Smooth muscle cell (in vitro differentiated cells): Measurements from ENCODE around the gene PLEKHF1. TPM values are rescaled to one million over a fixed set of nuclear protein-coding genes. Genes with fewer than 3 reads are reported as not detected.

Experiments
- DNase-seq: peaks from one replicate; lab custom pipeline; 2025; ENCODE audit not compliant: unreplicated experiment; lab: John Stamatoyannopoulos, UW
- H2AFZ ChIP-seq: fragments of 200-600 bp; sonication (generic); 2 replicates; pipeline ENCODE4 v1.6.0; 2016; ENCODE audit warnings: antibody characterized with exemption, low read depth, mild to moderate bottlenecking
- H3F3A ChIP-seq: fragments of 200-600 bp; sonication (generic); 2 replicates; pipeline ENCODE4 v1.6.0; 2017; ENCODE audit warnings: antibody characterized with exemption, low read depth
- H3K27ac ChIP-seq: fragments of 200-600 bp; sonication (generic); 2 replicates; pipeline ENCODE4 v1.5.1; 2016; ENCODE audit warnings: low read depth, mild to moderate bottlenecking
- H3K27me3 ChIP-seq: fragments of 200-600 bp; sonication (generic); 2 replicates; pipeline ENCODE4 v1.6.1; 2016; ENCODE audit warnings: low read depth, mild to moderate bottlenecking
- H3K36me3 ChIP-seq: fragments of 200-600 bp; sonication (generic); 2 replicates; pipeline ENCODE4 v1.5.1; 2016; ENCODE audit warnings: low read depth
- H3K4me1 ChIP-seq: fragments of 200-600 bp; sonication (generic); 2 replicates; pipeline ENCODE4 v1.5.1; 2016; ENCODE audit warnings: low read depth
- H3K4me2 ChIP-seq: fragments of 200-600 bp; sonication (generic); 2 replicates; pipeline ENCODE4 v1.6.0; 2016; ENCODE audit warnings: mild to moderate bottlenecking
- H3K4me3 ChIP-seq: fragments of 200-600 bp; sonication (generic); 2 replicates; pipeline ENCODE4 v1.5.1; 2016; ENCODE audit warnings: mild to moderate bottlenecking
- H3K79me2 ChIP-seq: fragments of 200-600 bp; sonication (generic); 2 replicates; pipeline ENCODE4 v1.6.0; 2016; ENCODE audit warnings: low read depth, mild to moderate bottlenecking
- H3K9ac ChIP-seq: fragments of 200-600 bp; sonication (generic); 2 replicates; pipeline ENCODE4 v1.6.0; 2016; ENCODE audit warnings: low read depth
- H3K9me3 ChIP-seq: fragments of 200-600 bp; sonication (generic); replicated peaks from 2 replicates; pipeline ENCODE4 v1.5.1; 2016; ENCODE audit warnings: low read depth
- H4K20me1 ChIP-seq: fragments of 200-600 bp; sonication (generic); 2 replicates; pipeline ENCODE4 v1.6.0; 2016; ENCODE audit warnings: low read depth
- CTCF ChIP-seq: fragments of 200-600 bp; sonication (generic); IDR thresholded peaks from 2 replicates; pipeline ENCODE4 v1.5.1; 2017; ENCODE audit warnings: borderline replicate concordance, mild to moderate bottlenecking, antibody characterized with exemption; ENCODE audit not compliant: insufficient read depth, poor library complexity, severe bottlenecking
- WGBS: methylation state at CpG from one replicate; pipeline ENCODE4 v1.1.7; 2016; ENCODE audit warnings: low lambda C conversion rate; 5-methylcytosine and 5-hydroxymethylcytosine counted together
- polyA plus RNA-seq: library from polyadenylated mRNA; unstranded; fragments of >200 nt; fragmentation: Nextera tagmentation; extraction: Ambion mirVana; gene quantifications from 2 replicates; pipeline ENCODE4 v1.2.1, GENCODE V29; 2016
- total RNA-seq: library from RNA; depleted of rRNA; stranded (reverse); fragments of >200 nt; gene quantifications from 2 replicates; pipeline ENCODE4 v1.2.3, GENCODE V29; 2014

PLEKHF1 gene
- total and polyA plus RNA-seq, 2 experiments from 2014 or later, result 2.2 to 4.0 TPM

- TF ChIP-seq CTCF, result no peak
- no peaks in the 10 kb centered on the region for H3K4me1 ChIP-seq
- no peaks in the 10 kb centered on the region for H3K9me3 ChIP-seq
- H3K4me3 ChIP-seq, result no peak overlapping the region
- no peaks in the 10 kb centered on the region for H3K79me2 ChIP-seq
- DNase-seq, result no peak
- WGBS, result 61% methylated on average over 12 of the region's 12 CpGs
- H3K36me3 ChIP-seq, result no peaks in the 10 kb centered on the region
- no peak overlapping the region for H2AFZ ChIP-seq
- no peaks in the 10 kb centered on the region for H4K20me1 ChIP-seq
- H3K9ac ChIP-seq, result no peak overlapping the region
- no peak overlapping the region for H3K27ac ChIP-seq
- no peaks in the 10 kb centered on the region for H3F3A ChIP-seq
- no peak overlapping the region for H3K4me2 ChIP-seq
- no peaks in the 10 kb centered on the region for H3K27me3 ChIP-seq
These were observed 28.5 kb upstream of the PLEKHF1 start for GRCh38 chr19:29636553-29637360.

- no peak for TF ChIP-seq CTCF
- no peaks in the 10 kb centered on the region for H3K27me3 ChIP-seq
- no peaks in the 10 kb centered on the region for H3K4me1 ChIP-seq
- no peaks in the 10 kb centered on the region for H3K79me2 ChIP-seq
- no peaks in the 10 kb centered on the region for H4K20me1 ChIP-seq
- no peak overlapping the region for H3K9ac ChIP-seq
- no peaks in the 10 kb centered on the region for H3K9me3 ChIP-seq
- H2AFZ ChIP-seq, result no peak overlapping the region
- H3K4me2 ChIP-seq, result no peak overlapping the region
- 90% methylated on average over 8 of the region's 8 CpGs for WGBS
- H3K36me3 ChIP-seq, result no peaks in the 10 kb centered on the region
- DNase-seq, result no peak
- no peak overlapping the region for H3K4me3 ChIP-seq
- no peak overlapping the region for H3K27ac ChIP-seq
- no peaks in the 10 kb centered on the region for H3F3A ChIP-seq
These were observed 26.2 kb upstream of the PLEKHF1 start for GRCh38 chr19:29639086-29639485.

DNA sequence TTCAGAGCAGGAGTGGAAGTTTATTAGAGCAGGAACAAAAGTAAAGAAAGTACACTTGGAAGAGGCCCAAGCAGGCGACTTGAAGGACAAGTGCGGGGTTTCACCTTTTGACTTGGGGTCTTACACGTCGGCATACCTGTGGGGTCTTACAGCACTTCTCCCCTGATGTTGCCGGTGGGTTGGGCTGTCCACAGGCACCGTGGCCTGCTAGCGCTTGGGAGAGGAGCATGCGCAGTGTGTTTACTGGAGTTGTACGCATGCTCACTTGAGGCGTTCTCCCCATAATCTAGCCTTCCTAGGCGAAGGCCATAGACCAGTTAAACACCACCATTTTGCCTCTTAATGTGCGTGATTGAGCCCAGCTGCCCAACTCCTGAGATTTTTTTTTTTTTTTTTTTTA, 25.0 kb upstream of the PLEKHF1 start:
- no peak for DNase-seq
- Histone ChIP-seq H4K20me1 (no peaks in the 10 kb centered on the region), H3F3A (no peaks in the 10 kb centered on the region), H3K27me3 (no peaks in the 10 kb centered on the region), H3K4me1 (no peaks in the 10 kb centered on the region), H3K27ac (no peak overlapping the region), H3K79me2 (no peaks in the 10 kb centered on the region), H2AFZ (no peak overlapping the region), H3K9me3 (no peaks in the 10 kb centered on the region), H3K4me2 (no peak overlapping the region), H3K9ac (no peak overlapping the region), H3K4me3 (no peak overlapping the region), H3K36me3 (no peaks in the 10 kb centered on the region)
- TF ChIP-seq CTCF, result no peak
- WGBS, result 94% methylated on average over 12 of the region's 12 CpGs

DNA sequence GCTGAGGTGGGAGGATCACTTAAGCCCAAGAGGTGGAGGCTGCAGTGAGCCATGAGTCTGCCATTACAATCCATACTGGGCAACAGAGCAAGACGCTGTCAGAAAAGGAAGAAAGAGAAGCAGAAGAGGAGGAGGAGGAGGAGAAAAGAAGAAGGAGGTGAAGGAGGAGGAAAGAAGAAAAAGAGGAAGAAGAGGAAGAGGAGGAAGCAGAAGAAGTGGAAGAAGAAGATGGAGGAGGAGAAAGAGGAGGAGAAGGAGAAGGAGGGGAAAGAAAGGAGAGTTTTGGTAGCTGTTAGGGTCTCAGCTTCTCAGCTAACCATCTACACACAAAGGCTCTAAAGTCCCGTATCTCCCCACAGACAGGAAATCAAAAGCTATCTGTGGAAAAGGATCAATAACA, 23.7 kb upstream of the PLEKHF1 start:
- no peaks in the 10 kb centered on the region for H3K4me1 ChIP-seq
- no peak overlapping the region for H3K27ac ChIP-seq
- H3K9ac ChIP-seq, result no peak overlapping the region
- no peaks in the 10 kb centered on the region for H3K36me3 ChIP-seq
- H3K4me3 ChIP-seq, result no peak overlapping the region
- no peak overlapping the region for H2AFZ ChIP-seq
- H3K4me2 ChIP-seq, result no peak overlapping the region
- DNase-seq, result no peak
- no peak for TF ChIP-seq CTCF
- H3K27me3 ChIP-seq, result no peaks in the 10 kb centered on the region
- no peaks in the 10 kb centered on the region for H3F3A ChIP-seq
- H3K79me2 ChIP-seq, result no peaks in the 10 kb centered on the region
- whole genome bisulfite sequencing, result 100% methylated on average over 2 of the region's 2 CpGs
- H4K20me1 ChIP-seq, result no peaks in the 10 kb centered on the region
- no peaks in the 10 kb centered on the region for H3K9me3 ChIP-seq
